Measurements from ENCODE around the gene SOAT2.

The SOAT2 gene

GRCh38 chr12:53065975-53066931, 37.0 kb upstream of the SOAT2 start:
- peak; percentile 70 for DNase-seq

- DNase-seq = no peak
These were observed 36.0 kb upstream of the SOAT2 start for GRCh38 chr12:53067074-53067992.

GRCh38 chr12:53067993-53068770, 35.1 kb upstream of the SOAT2 start:
- no peak for DNase-seq

GRCh38 chr12:53068811-53069585, 34.3 kb upstream of the SOAT2 start:
- no peak for DNase-seq

- no peak for DNase-seq
These were observed 33.5 kb upstream of the SOAT2 start for GRCh38 chr12:53069621-53070410.

- DNase-seq = no peak
These were observed 32.3 kb upstream of the SOAT2 start for GRCh38 chr12:53070877-53071492.

GRCh38 chr12:53071591-53072551, 31.4 kb upstream of the SOAT2 start:
- DNase-seq = no peak

GRCh38 chr12:53073881-53074280, 29.4 kb upstream of the SOAT2 start:
- no peak for DNase-seq

- no peak for DNase-seq
These were observed 28.8 kb upstream of the SOAT2 start for GRCh38 chr12:53074283-53074998.

GRCh38 chr12:53074999-53075370, 28.3 kb upstream of the SOAT2 start:
- no peak for DNase-seq

GRCh38 chr12:53076461-53076860, 26.8 kb upstream of the SOAT2 start:
- DNase-seq = no peak

- no peak for DNase-seq
These were observed 26.3 kb upstream of the SOAT2 start for GRCh38 chr12:53077030-53077429.

GRCh38 chr12:53078425-53079225, 24.7 kb upstream of the SOAT2 start:
- peak; percentile 61 for DNase-seq

GRCh38 chr12:53079226-53080117, 23.8 kb upstream of the SOAT2 start, which contains the start of gene SPRYD3:
Gene SPRYD3 (minus strand): TSS chr12:53079390. CDS start chr12:53079333, 57 bp downstream.
- DNase-seq = peak; percentile 97

GRCh38 chr12:53082637-53083175, 20.6 kb upstream of the SOAT2 start:
- no peak for DNase-seq

GRCh38 chr12:53086361-53086760, 16.9 kb upstream of the SOAT2 start:
- no peak for DNase-seq
